SK-N-SH (cell line): ENCODE measurements around the gene SCN7A.

Experiments
- CTCF ChIP-seq: fragments of 200-600 bp; sonication (generic); IDR thresholded peaks from 2 replicates; pipeline ENCODE4 v1.6.1; 2017; ENCODE audit warnings: antibody characterized with exemption, mild to moderate bottlenecking, moderate library complexity
- EP300 ChIP-seq, 2 experiments: IDR thresholded peaks; 2 replicates each; pipeline versions ENCODE4 v1.4.0 to v1.6.1; 2012; ENCODE audit warnings: borderline replicate concordance in 1 of 2, low read depth in 1 of 2, low read length in 1 of 2
- PBX3 ChIP-seq: IDR thresholded peaks from 2 replicates; pipeline ENCODE4; 2012
- POLR2AphosphoS5 ChIP-seq: IDR thresholded peaks from 2 replicates; pipeline ENCODE4 v1.6.1; 2012; ENCODE audit warnings: low read depth, low read length
- RAD21 ChIP-seq: IDR thresholded peaks from 2 replicates; pipeline ENCODE4 v1.6.1; 2012; ENCODE audit warnings: mild to moderate bottlenecking, low read length
- REST ChIP-seq: IDR thresholded peaks from 2 replicates; pipeline ENCODE4 v1.6.1; 2012; ENCODE audit warnings: mild to moderate bottlenecking, low read depth, low read length, moderate library complexity
- TAF1 ChIP-seq: IDR thresholded peaks from 2 replicates; pipeline ENCODE4 v1.6.1; 2012; ENCODE audit warnings: low read depth, mild to moderate bottlenecking, low read length, moderate library complexity, borderline replicate concordance
- TCF12 ChIP-seq: IDR thresholded peaks from 2 replicates; pipeline ENCODE4 v1.4.0; 2012
- TEAD4 ChIP-seq: IDR thresholded peaks from 2 replicates; pipeline ENCODE4 v1.4.0; 2012; ENCODE audit warnings: mild to moderate bottlenecking, borderline replicate concordance; ENCODE audit not compliant: insufficient read depth
- YY1 ChIP-seq: IDR thresholded peaks from 2 replicates; pipeline ENCODE4 v1.4.0; 2012; ENCODE audit warnings: low read depth, mild to moderate bottlenecking

- no peak for TF ChIP-seq TEAD4
- TF ChIP-seq RAD21 = no peak
- no peak; the same call in 1 of the 2 replicates for TF ChIP-seq CTCF
- no peak for TF ChIP-seq YY1
- TF ChIP-seq REST = no peak
- no peak for TF ChIP-seq POLR2AphosphoS5
- TF ChIP-seq TAF1 = no peak
- no peak for TF ChIP-seq EP300 (IDR thresholded peaks at IDR 0.05; ENCODE audit: borderline replicate concordance in 1 of 2, low read depth in 1 of 2, low read length in 1 of 2)
- TF ChIP-seq PBX3 = no peak
- no peak for TF ChIP-seq TCF12
Measured at GRCh38 chr2:166375195-166375735, 118.8 kb downstream of the SCN7A start.
